OCI-LY3 (cell line): ENCODE results near the gene RXRA.

Source experiments
- EZH2phosphoT487 ChIP-seq: fragments of 200-600 bp; shearing (Covaris generic); IDR thresholded peaks from 2 replicates; pipeline ENCODE4 v1.6.1; 2018; ENCODE audit warnings: antibody characterized with exemption, mixed run types, low read depth
- TF ChIP-seq, protein P1 (sequence below): fragments of 200-600, 300-600 bp; sonication (generic); IDR thresholded peaks from 2 replicates; pipeline ENCODE4 v1.5.1; 2014; ENCODE audit warnings: antibody characterized with exemption, low read length, low read depth

DNA sequence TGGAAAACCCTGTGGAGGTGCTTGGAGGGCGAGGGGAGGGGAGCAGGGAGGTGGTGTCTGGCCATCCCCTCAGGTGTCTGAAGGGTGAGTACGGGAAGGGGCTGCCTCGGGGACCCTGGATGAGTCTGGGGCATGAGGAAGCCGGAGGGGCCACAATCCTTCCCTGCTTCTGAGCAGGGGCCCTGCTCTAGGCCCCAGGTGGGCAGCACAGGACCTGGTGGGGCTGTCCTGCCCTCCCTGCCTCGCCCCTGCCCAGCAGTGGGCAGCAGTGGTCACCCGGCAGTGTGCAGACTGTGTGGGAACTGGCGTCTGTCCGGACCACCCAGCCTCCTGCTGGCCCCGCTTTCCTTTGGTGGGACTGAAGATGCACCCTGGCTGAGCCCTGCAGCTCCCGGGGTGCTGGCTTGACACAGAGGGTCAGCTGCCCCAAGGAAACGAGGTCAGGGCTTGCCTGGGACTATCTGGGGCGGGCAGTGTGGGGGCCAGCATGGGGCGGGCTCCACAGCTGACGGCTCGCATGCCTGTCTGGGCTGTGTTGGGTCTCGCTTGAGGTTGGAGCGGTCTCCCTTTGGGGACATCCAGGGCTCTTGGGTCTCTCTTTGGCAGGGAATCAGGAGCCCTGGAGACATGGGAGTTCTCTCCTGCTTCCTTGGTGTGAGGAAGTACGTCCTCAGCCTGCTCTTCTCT lies 26.1 kb downstream of the RXRA start:
- TF ChIP-seq, protein P1, sequence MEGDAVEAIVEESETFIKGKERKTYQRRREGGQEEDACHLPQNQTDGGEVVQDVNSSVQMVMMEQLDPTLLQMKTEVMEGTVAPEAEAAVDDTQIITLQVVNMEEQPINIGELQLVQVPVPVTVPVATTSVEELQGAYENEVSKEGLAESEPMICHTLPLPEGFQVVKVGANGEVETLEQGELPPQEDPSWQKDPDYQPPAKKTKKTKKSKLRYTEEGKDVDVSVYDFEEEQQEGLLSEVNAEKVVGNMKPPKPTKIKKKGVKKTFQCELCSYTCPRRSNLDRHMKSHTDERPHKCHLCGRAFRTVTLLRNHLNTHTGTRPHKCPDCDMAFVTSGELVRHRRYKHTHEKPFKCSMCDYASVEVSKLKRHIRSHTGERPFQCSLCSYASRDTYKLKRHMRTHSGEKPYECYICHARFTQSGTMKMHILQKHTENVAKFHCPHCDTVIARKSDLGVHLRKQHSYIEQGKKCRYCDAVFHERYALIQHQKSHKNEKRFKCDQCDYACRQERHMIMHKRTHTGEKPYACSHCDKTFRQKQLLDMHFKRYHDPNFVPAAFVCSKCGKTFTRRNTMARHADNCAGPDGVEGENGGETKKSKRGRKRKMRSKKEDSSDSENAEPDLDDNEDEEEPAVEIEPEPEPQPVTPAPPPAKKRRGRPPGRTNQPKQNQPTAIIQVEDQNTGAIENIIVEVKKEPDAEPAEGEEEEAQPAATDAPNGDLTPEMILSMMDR = no peak
- TF ChIP-seq EZH2phosphoT487 = no peak
